Inflammatory macrophage (primary cell): Measurements from ENCODE around the gene PSMA2.
"Not testable (repeated sequence)": the region's sequence is repeated elsewhere in the genome, so short reads cannot be mapped to it uniquely, and the experiment has no call there.

Experiments used
- DNase-seq, 2 donors: peaks; one replicate each; pipeline ENCODE4 v3.0.0-alpha.2; 2020 to 2022

PSMA2 gene

GRCh38 chr7:42900842-42901241 lies 31.1 kb downstream of the PSMA2 start:
- DNase-seq, result no peak

- no peak for DNase-seq
Observed at GRCh38 chr7:42893346-42894240, 38.4 kb downstream of the PSMA2 start.

GRCh38 chr7:42886893-42887505 lies 45.0 kb downstream of the PSMA2 start:
- peak in 1 of 2 donors; percentile 67 for DNase-seq

GRCh38 chr7:42886129-42886528 lies 45.8 kb downstream of the PSMA2 start:
- peak in 1 of 2 donors; percentile 13 for DNase-seq

GRCh38 chr7:42885183-42885582 lies 46.8 kb downstream of the PSMA2 start:
- not testable (repeated sequence) for DNase-seq

GRCh38 chr7:42883950-42884349 lies 48.0 kb downstream of the PSMA2 start:
- no peak for DNase-seq

- DNase-seq, result no peak
Observed at GRCh38 chr7:42880392-42880791, 51.6 kb downstream of the PSMA2 start.

- DNase-seq, result no peak
Observed at GRCh38 chr7:42878303-42878702, 53.7 kb downstream of the PSMA2 start.

- DNase-seq, result peak; percentile 52 to 67
Observed at GRCh38 chr7:42877862-42878261, 54.1 kb downstream of the PSMA2 start.

GRCh38 chr7:42876182-42877068 lies 55.5 kb downstream of the PSMA2 start:
- peak; percentile 65 to 69 for DNase-seq

- peak in 1 of 2 donors; percentile 7 for DNase-seq
Observed at GRCh38 chr7:42869131-42870020, 62.6 kb downstream of the PSMA2 start.

- DNase-seq, result no peak
Observed at GRCh38 chr7:42868480-42868879, 63.5 kb downstream of the PSMA2 start.
